Caco-2 (cell line): ENCODE results near the gene PLB1. TPM values are rescaled to one million over a fixed set of nuclear protein-coding genes. Genes with fewer than 3 reads are reported as not detected.

Experiments
- BruUV-seq: library from RNA; stranded (reverse); fragments of 400-500 nt; replicated peaks from 2 replicates; lab custom pipeline; 2021; lab: Mats Ljungman, UMichigan
- CTCF ChIA-PET: fragments of 300-600 bp; sonication (Branson Sonifier 250); formaldehyde crosslinking; loops from one replicate; lab custom pipeline; 2022; ENCODE audit warnings: antibody characterized with exemption; lab: Charles Lee
- POLR2A ChIA-PET: fragments of 300-600 bp; sonication (Branson Sonifier 250); formaldehyde crosslinking; loops from one replicate; lab custom pipeline; 2022; ENCODE audit warnings: antibody characterized with exemption; lab: Charles Lee
- DNase-seq, 2 experiments: peaks; one replicate each; pipeline versions ENCODE4 v3.0.0 to v3.0.0-alpha.2; 2020 to 2022
- H3K27me3 ChIP-seq: replicated peaks from 2 replicates; pipeline ENCODE4 v1.6.0; 2011; ENCODE audit warnings: low read length; ENCODE audit not compliant: control insufficient read depth, insufficient read depth
- H3K36me3 ChIP-seq: 2 replicates; pipeline ENCODE4 v1.5.1; 2011; ENCODE audit warnings: low read length; ENCODE audit not compliant: control insufficient read depth, insufficient read depth
- H3K4me1 ChIP-seq: fragments of 250-450 bp; sonication (Bioruptor Pico); 2 replicates; pipeline ENCODE4 v1.5.1; 2020; ENCODE audit warnings: mild to moderate bottlenecking
- H3K4me3 ChIP-seq: 2 replicates; pipeline ENCODE4 v1.5.1; 2011; ENCODE audit warnings: low read depth, mild to moderate bottlenecking, control low read depth, low read length
- H3K9me3 ChIP-seq: fragments of 250-450 bp; sonication (Bioruptor Pico); 2 replicates; pipeline ENCODE4 v1.5.1; 2020; ENCODE audit warnings: mild to moderate bottlenecking, moderate library complexity
- H3K27ac Mint-ChIP-seq: one replicate; pipeline ENCODE4 v1.8.0; 2022; ENCODE audit warnings: mixed read lengths; ENCODE audit not compliant: unreplicated experiment
- H3K27me3 Mint-ChIP-seq: one replicate; pipeline ENCODE4 v1.8.0; 2022; ENCODE audit warnings: mixed read lengths; ENCODE audit not compliant: insufficient read depth, unreplicated experiment
- H3K36me3 Mint-ChIP-seq: one replicate; pipeline ENCODE4 v1.8.0; 2022; ENCODE audit warnings: mild to moderate bottlenecking, mixed read lengths; ENCODE audit not compliant: insufficient read depth, unreplicated experiment
- H3K4me1 Mint-ChIP-seq: one replicate; pipeline ENCODE4 v1.8.0; 2022; ENCODE audit warnings: low read depth, mixed read lengths; ENCODE audit not compliant: unreplicated experiment
- H3K4me3 Mint-ChIP-seq: one replicate; pipeline ENCODE4 v1.8.0; 2022; ENCODE audit warnings: mild to moderate bottlenecking, moderate library complexity, mixed read lengths; ENCODE audit not compliant: unreplicated experiment
- H3K9me3 Mint-ChIP-seq: one replicate; pipeline ENCODE4 v1.8.0; 2022; ENCODE audit warnings: mixed read lengths; ENCODE audit not compliant: unreplicated experiment
- intact Hi-C: fragments of 100-400 bp; cut with micrococcal nuclease; formaldehyde crosslinking; loops from one replicate; pipeline ENCODE4 v1.10.0; 2022; ENCODE audit not compliant: unreplicated experiment
- total RNA-seq: library from RNA; stranded (reverse); gene quantifications from 2 replicates; pipeline ENCODE4 v1.2.3, GENCODE V29; 2022
- TF ChIP-seq, protein P1 (sequence below), 2 experiments: fragments of 200-600 bp in 1 of 2; IDR thresholded peaks; 1 replicate in 1 of 2; 2 replicates in 1 of 2; pipeline versions ENCODE4 v1.5.1 to v1.8.0; 2011 to 2022; ENCODE audit warnings: antibody characterized with exemption in 1 of 2, control low read depth in 1 of 2, inconsistent platforms in 1 of 2, low read depth in 1 of 2, low read length in 1 of 2, mild to moderate bottlenecking in 1 of 2, moderate library complexity in 1 of 2; ENCODE audit not compliant: insufficient read depth in 1 of 2, severe bottlenecking in 1 of 2, unreplicated experiment in 1 of 2

Gene PLB1
- total RNA-seq, 1 experiment from 2014 or later, result 2.8 TPM

GRCh38 chr2:28604284-28604843 is 108.5 kb downstream of the PLB1 start:
- H3K4me3 Mint-ChIP-seq, result no peak overlapping the region
- no peaks in the 10 kb centered on the region for H3K27me3 ChIP-seq
- H3K9me3 ChIP-seq, result no peaks in the 10 kb centered on the region
- no peak overlapping the region for H3K27ac Mint-ChIP-seq
- H3K36me3 Mint-ChIP-seq, result peaks cover 5% of the 10 kb centered on the region
- no peaks in the 10 kb centered on the region for H3K27me3 Mint-ChIP-seq
- H3K4me3 ChIP-seq, result no peak overlapping the region
- POLR2A ChIA-PET, result no interaction called here
- intact Hi-C loops, result no loop called here
- no TSS peak for BruUV-seq
- peaks cover 6% of the 10 kb centered on the region for H3K4me1 Mint-ChIP-seq
- no peaks in the 10 kb centered on the region for H3K9me3 Mint-ChIP-seq
- peaks cover 13% of the 10 kb centered on the region for H3K4me1 ChIP-seq
- TF ChIP-seq, protein P1, sequence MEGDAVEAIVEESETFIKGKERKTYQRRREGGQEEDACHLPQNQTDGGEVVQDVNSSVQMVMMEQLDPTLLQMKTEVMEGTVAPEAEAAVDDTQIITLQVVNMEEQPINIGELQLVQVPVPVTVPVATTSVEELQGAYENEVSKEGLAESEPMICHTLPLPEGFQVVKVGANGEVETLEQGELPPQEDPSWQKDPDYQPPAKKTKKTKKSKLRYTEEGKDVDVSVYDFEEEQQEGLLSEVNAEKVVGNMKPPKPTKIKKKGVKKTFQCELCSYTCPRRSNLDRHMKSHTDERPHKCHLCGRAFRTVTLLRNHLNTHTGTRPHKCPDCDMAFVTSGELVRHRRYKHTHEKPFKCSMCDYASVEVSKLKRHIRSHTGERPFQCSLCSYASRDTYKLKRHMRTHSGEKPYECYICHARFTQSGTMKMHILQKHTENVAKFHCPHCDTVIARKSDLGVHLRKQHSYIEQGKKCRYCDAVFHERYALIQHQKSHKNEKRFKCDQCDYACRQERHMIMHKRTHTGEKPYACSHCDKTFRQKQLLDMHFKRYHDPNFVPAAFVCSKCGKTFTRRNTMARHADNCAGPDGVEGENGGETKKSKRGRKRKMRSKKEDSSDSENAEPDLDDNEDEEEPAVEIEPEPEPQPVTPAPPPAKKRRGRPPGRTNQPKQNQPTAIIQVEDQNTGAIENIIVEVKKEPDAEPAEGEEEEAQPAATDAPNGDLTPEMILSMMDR (IDR thresholded peaks at IDR 0.05; ENCODE audit: insufficient read depth in 1 of 2, low read depth in 1 of 2, low read length in 1 of 2, severe bottlenecking in 1 of 2, unreplicated experiment in 1 of 2), result no peak
- no peak for DNase-seq
- H3K36me3 ChIP-seq, result no peaks in the 10 kb centered on the region
- CTCF ChIA-PET, result no interaction called here

DNA sequence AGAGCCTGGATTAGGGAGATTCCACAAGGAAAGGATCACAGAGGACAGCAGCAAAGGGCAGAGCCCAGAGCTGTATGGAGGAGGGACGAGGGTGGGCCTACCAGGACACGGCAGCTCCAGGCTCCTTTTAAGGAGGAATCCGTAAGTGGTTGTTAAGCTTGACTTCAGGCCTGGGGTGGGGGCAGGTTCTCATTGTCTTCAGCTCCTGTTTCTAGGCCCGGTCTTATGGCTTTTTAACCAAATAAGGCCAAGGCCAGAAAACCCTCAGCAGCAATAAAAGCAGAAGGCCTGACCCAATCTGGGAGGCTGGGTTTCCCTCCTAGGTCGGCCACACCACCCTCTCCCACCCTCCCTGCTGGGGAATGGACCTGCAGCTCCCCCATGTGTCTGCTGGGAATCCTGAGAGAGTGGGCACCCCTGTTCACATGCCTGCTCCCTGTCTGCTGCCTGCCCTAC is 111.2 kb downstream of the PLB1 start:
- no TSS peak for BruUV-seq
- Histone ChIP-seq H3K4me3 (no peak overlapping the region), H3K36me3 (no peaks in the 10 kb centered on the region), H3K4me1 (peaks cover 13% of the 10 kb centered on the region), H3K27me3 (no peaks in the 10 kb centered on the region), H3K9me3 (no peaks in the 10 kb centered on the region)
- H3K4me1 Mint-ChIP-seq, result peaks cover 7% of the 10 kb centered on the region
- ChIA-PET CTCF (interaction anchor here (1.0 to 1.6 kb wide), 2 partner anchors 13 to 40 kb away, joined by 6 to 19 read pairs; no protein-coding TSS in a partner anchor), POLR2A (no interaction called here)
- no peaks in the 10 kb centered on the region for H3K27me3 Mint-ChIP-seq
- peak; percentile 56 to 57 for DNase-seq
- H3K9me3 Mint-ChIP-seq, result no peaks in the 10 kb centered on the region
- peaks cover 5% of the 10 kb centered on the region for H3K36me3 Mint-ChIP-seq
- H3K4me3 Mint-ChIP-seq, result no peak overlapping the region
- intact Hi-C loops, result loop anchor here (1.0 kb wide), 1 partner anchor 27 kb away; no protein-coding TSS in a partner anchor
- H3K27ac Mint-ChIP-seq, result no peak overlapping the region
- TF ChIP-seq, protein P1 (IDR thresholded peaks at IDR 0.05; ENCODE audit: insufficient read depth in 1 of 2, low read depth in 1 of 2, low read length in 1 of 2, severe bottlenecking in 1 of 2, unreplicated experiment in 1 of 2), result peak in 1 of 2 experiments; percentile 37

DNA sequence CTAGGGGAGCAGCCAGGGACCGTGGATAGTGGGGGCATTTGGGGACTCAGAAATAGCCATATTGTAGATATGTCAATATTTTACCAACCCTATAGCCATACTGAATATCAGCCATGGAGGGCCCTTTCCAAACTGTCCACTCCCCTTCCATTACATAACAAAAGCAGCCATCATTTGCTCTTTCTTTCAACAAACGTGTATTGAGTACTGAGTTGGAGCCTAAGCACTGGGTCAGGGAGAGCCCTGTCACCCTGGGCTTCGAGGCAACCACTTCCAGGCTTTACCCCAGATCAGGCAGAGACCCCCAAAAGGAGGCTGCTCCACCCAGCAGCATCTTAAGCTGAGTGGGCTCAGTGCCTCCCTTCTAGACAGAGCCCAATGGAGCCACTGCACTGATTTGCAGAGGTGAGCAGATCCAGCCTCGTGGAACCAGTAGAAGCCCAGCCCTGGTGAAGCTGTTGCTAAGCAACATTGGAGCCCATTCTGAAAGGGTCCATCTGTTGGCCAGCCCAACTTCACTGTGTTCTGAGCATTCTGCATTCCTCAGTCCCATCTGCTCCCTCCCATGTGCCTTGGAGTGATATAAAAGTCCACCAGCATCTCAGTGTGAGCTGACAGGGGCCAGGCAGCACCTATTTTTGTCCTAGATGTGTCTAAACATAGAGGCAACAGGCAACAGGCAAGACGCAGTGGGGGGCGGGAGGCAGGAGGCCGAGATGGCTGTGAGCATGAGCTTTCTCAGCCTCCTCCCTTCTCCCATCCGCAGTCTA is 112.1 kb downstream of the PLB1 start:
- H3K9me3 Mint-ChIP-seq, result no peaks in the 10 kb centered on the region
- TF ChIP-seq, protein P1 (IDR thresholded peaks at IDR 0.05; ENCODE audit: insufficient read depth in 1 of 2, low read depth in 1 of 2, low read length in 1 of 2, severe bottlenecking in 1 of 2, unreplicated experiment in 1 of 2), result no peak
- H3K36me3 Mint-ChIP-seq, result peaks cover 5% of the 10 kb centered on the region
- ChIA-PET CTCF (interaction anchor here (1.6 kb wide), 1 partner anchor 14 kb away, joined by 19 read pairs; no protein-coding TSS in a partner anchor), POLR2A (no interaction called here)
- H3K27me3 ChIP-seq, result no peaks in the 10 kb centered on the region
- H3K27ac Mint-ChIP-seq, result no peak overlapping the region
- H3K4me3 Mint-ChIP-seq, result no peak overlapping the region
- peaks cover 13% of the 10 kb centered on the region for H3K4me1 ChIP-seq
- H3K4me3 ChIP-seq, result no peak overlapping the region
- no peaks in the 10 kb centered on the region for H3K36me3 ChIP-seq
- no TSS peak for BruUV-seq
- intact Hi-C loops, result loop anchor here (1.0 kb wide), 1 partner anchor 26 kb away; no protein-coding TSS in a partner anchor
- DNase-seq, result no peak
- peaks cover 7% of the 10 kb centered on the region for H3K4me1 Mint-ChIP-seq
- no peaks in the 10 kb centered on the region for H3K9me3 ChIP-seq
- no peaks in the 10 kb centered on the region for H3K27me3 Mint-ChIP-seq
